ENCODE data around the gene SCAF4.
"Not testable (repeated sequence)": the region's sequence is repeated elsewhere in the genome, so short reads cannot be mapped to it uniquely, and the experiment has no call there.

Gene SCAF4, protein sequence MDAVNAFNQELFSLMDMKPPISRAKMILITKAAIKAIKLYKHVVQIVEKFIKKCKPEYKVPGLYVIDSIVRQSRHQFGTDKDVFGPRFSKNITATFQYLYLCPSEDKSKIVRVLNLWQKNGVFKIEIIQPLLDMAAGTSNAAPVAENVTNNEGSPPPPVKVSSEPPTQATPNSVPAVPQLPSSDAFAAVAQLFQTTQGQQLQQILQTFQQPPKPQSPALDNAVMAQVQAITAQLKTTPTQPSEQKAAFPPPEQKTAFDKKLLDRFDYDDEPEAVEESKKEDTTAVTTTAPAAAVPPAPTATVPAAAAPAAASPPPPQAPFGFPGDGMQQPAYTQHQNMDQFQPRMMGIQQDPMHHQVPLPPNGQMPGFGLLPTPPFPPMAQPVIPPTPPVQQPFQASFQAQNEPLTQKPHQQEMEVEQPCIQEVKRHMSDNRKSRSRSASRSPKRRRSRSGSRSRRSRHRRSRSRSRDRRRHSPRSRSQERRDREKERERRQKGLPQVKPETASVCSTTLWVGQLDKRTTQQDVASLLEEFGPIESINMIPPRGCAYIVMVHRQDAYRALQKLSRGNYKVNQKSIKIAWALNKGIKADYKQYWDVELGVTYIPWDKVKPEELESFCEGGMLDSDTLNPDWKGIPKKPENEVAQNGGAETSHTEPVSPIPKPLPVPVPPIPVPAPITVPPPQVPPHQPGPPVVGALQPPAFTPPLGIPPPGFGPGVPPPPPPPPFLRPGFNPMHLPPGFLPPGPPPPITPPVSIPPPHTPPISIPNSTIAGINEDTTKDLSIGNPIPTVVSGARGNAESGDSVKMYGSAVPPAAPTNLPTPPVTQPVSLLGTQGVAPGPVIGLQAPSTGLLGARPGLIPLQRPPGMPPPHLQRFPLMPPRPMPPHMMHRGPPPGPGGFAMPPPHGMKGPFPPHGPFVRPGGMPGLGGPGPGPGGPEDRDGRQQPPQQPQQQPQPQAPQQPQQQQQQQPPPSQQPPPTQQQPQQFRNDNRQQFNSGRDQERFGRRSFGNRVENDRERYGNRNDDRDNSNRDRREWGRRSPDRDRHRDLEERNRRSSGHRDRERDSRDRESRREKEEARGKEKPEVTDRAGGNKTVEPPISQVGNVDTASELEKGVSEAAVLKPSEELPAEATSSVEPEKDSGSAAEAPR

DNA sequence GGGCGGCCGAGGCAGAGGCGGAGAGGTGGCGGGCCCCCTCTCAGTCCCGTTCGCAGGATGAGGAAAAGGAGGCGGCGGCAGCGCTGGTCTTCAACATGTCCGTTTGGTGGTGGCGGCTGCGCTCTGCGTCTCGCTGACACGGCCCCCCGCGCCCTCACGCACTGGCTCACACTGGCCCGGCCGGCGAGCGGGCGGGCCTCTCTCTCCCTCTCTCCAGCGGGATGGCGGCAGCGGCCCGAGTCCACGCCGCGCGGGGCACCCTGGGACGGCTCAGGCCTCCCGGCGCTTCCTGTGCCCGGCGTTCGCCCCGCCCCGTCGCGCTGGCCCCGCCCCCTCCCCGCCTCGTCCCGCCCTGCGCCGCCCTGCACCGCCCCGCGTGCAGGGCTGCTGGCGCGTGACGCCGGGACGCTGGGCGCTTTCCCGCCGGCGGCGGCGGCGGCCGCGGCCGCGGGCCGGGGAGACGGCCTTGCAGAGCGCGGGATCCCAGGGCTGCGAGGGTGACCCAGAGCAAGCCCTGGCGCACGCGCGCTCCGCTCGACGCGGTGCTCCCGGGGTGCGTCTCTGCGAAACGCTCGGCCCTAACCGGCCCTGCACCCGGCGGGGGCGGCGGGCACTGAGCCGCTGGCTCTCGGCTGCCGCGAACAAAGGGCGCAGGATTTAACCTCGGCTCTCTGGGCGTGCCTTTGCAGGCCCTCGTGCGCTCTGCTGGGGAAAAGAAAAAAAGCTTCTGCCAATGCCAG lies at the start of gene SCAF4:
Gene SCAF4 (minus strand): TSS at position 262 of the 740 bp plus-strand sequence. CDS start 426 bp downstream, outside the sequence.
- DNase-seq (ENCODE audit: low read depth) = peak; percentile 53

- no peak for DNase-seq (ENCODE audit: low read depth)
Observed at GRCh38 chr21:31780944-31781343, 49.0 kb upstream of the SCAF4 start.

GRCh38 chr21:31778546-31778945 lies 46.6 kb upstream of the SCAF4 start:
- DNase-seq (ENCODE audit: low read depth) = no peak

- no peak for DNase-seq (ENCODE audit: low read depth)
Observed at GRCh38 chr21:31777857-31778256, 45.9 kb upstream of the SCAF4 start.

GRCh38 chr21:31774031-31774430 lies 42.1 kb upstream of the SCAF4 start:
- no peak for DNase-seq (ENCODE audit: low read depth)

DNA sequence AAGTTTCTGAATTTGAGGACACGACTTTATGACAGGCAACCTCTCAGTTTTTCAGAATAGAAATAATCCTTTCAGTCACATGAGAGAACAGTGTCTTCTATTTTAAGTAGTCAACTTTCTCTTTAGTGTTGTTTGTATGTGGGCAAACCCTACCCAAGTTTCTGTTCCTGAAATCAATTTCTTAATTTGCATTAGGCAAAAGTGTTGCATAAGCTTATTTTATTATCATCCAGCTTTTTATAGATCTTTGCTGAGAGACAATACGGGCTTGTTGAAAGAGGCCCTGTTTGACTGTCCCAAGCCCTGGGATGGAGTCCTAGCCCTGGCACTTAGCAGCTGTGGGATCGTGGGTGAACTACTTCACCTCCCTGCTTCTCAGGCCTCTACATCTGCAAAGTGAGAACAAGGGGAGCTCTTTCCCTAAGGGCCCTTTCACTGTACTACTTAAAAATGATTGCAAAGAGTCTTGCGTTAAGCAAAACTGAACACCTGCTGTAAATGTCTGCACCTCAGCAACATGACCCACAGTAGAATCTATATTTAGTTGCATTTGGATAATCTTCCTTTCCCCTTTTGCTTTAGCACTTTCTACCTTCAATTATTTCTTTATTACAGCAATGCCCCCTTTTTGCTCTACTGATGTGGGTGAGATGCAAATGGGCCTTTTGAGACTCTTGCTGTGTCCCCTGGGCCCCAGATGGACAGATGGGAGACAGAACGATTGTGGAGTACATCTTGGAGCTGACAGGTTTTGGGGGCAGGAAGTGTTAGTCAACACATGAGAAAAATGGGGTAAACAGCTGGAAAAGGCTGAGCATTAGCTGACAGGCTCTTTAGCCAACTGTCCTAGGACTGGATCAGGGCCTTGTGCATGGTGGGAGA lies 41.0 kb upstream of the SCAF4 start:
- no peak for DNase-seq (ENCODE audit: low read depth)

DNA sequence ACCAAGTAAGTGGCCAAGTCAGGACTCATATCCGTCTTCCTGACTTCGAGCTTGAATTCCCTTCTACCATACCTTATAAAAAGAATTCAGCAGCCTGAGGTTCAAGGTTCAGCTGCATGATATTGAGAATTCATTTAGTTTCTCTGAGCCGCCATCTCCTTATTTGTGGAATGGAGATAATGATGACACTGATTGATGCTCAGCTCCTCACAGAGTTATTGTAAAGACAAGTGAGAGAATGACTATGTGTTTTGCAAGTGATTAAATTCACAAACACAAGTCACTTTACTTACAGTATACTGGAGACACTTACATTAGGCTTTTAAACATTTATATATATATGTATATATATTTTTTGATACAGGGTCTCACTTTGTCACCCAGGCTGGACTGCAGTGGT lies 39.8 kb upstream of the SCAF4 start:
- DNase-seq (ENCODE audit: low read depth) = no peak

DNA sequence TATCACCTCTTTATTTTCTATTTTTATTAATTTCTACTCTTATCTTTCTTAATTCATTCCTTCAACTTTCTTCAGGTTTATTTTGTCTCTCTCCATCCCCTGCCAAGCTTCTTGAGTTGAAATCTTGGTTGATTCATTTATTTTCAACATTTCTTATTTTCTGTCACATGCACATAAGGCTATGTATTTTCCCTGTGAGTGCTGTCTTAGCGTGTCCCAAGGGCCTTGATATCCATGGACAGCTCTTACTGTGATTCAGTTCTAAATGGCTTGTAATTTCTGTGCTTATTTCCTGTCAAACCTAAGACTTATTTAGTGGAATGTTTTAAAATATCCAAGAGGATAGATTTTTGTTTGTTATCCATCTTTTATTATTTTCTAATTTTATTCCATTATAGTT lies 36.8 kb upstream of the SCAF4 start:
- no peak for DNase-seq (ENCODE audit: low read depth)

DNA sequence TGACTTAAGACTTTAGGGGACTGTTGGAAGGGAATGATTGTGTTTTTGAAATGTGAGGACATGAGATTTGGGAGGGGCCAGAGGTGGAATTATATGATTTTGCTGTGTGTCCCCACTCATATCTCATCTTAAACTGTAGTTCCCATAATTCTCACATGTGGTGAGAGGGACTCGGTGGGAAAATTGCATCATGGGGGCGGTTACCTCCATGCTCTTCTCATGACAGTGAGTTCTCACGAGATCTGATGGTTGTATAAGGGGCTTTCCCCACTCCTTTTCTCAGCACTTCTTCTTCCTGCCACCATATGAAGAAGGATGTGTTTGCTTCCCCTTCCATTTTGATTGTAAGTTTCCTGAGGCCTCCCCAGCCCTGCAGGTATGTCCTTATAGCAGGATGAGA lies 35.0 kb upstream of the SCAF4 start:
- DNase-seq (ENCODE audit: low read depth) = no peak

- DNase-seq (ENCODE audit: low read depth) = not testable (repeated sequence)
Observed at GRCh38 chr21:31765850-31766249, 33.9 kb upstream of the SCAF4 start.

- DNase-seq (ENCODE audit: low read depth) = no peak
Observed at GRCh38 chr21:31760931-31761330, 29.0 kb upstream of the SCAF4 start.

DNA sequence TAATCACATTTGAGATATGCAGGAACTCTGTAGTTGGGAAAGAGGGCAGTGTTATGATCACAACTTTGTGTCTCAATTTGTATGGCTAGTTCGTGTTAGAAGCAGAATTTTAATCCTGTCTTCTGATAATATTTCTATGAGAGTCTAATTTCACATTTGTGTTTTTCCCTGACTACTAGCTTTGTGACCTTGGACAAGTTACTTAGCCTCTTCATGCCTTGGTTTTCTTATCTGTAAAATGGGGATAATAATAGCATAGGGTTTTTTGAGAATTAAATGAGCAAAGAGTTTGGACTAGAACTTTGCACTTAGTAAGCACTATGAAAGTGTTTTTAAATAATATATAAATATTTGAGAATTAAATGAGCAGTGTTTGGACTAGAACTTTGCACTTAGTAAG lies 24.9 kb upstream of the SCAF4 start:
- no peak for DNase-seq (ENCODE audit: low read depth)

DNA sequence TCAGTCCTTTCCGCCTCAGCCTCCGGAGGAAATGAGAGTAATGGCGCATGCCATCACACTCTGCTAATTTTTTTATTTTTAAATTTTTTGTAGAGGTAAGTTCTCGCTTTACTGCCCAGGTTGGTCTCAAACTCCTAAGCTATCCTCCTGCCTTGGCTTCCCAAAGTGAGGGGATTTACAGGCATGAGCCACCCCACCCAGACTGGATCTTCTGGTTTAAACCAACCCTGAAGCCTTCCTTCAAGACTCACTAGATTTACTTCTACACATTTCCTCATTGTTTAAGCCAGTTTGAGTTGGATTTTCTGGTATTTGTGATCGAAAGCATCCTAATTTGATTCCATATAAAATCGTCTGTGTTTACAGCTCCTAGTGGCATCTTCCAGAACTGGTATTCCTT lies 23.1 kb upstream of the SCAF4 start:
- no peak for DNase-seq (ENCODE audit: low read depth)

GRCh38 chr21:31754708-31754960 lies 22.7 kb upstream of the SCAF4 start:
- no peak for DNase-seq (ENCODE audit: low read depth)

- DNase-seq (ENCODE audit: low read depth) = no peak
Observed at GRCh38 chr21:31753949-31754707, 22.2 kb upstream of the SCAF4 start.

DNA sequence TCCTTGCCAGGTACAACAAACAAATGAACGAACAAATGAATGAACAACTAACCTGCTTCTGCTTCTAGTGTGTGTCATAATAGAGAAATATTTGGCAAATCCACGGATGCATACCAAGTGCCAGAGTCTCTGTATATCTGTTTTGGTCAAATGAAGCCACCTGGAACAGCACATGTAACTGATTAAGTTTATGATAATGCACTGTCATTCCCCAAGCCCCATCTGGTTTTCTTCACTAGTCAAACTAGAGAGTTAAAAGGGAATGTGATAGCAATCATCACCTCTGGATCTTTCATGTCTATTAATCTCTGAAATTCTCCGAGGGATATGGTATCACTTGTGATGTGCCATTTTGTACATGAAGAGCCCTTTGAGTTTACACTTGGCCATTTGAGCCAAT lies 21.0 kb upstream of the SCAF4 start:
- no peak for DNase-seq (ENCODE audit: low read depth)

GRCh38 chr21:31752352-31752751 lies 20.4 kb upstream of the SCAF4 start:
- DNase-seq (ENCODE audit: low read depth) = no peak

DNA sequence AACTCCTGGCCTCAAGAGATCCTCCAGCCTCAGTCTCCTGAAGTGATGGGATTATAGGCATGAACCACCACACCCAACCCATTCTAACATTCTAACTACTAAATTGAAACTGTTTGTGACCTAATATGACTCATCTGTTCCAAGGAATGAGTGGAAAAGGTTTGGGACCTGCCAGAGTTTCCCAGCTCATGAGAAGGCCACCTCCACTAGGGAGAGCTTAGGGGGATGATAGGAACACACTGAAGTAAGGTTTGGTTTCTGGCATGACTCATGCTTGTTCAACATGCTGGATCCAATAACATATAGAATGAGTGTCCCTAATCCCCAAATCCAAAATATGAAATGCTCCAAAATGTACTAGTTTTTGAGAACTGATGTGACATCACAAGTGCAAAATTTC lies 18.9 kb upstream of the SCAF4 start:
- no peak for DNase-seq (ENCODE audit: low read depth)

GRCh38 chr21:31744182-31744800 lies 12.4 kb upstream of the SCAF4 start:
- DNase-seq (ENCODE audit: low read depth) = no peak

- no peak for DNase-seq (ENCODE audit: low read depth)
Observed at GRCh38 chr21:31743712-31744111, 11.8 kb upstream of the SCAF4 start.

Measured in GM04503 (cell line).